CD8-positive, alpha-beta memory T cell (primary cell): ENCODE measurements around the gene TADA2A. TPM values are rescaled to one million over a fixed set of nuclear protein-coding genes. Genes with fewer than 3 reads are reported as not detected.

Experiments
- CTCF ChIA-PET: fragments of 350-600 bp; sonication (Branson Sonifier 250); formaldehyde crosslinking; loops from one replicate; lab custom pipeline; 2021; ENCODE audit warnings: antibody characterized with exemption; lab: Charles Lee
- POLR2A ChIA-PET: fragments of 350-600 bp; sonication (Branson Sonifier 250); formaldehyde crosslinking; loops from one replicate; lab custom pipeline; 2021; ENCODE audit warnings: antibody characterized with exemption; lab: Charles Lee
- DNase-seq, 5 donors: peaks; one replicate each; pipeline versions ENCODE4 v3.0.0 to v3.0.0-alpha.2; 2020 to 2022; ENCODE audit warnings: mixed read lengths in 1 of 5
- H3K27ac ChIP-seq: one replicate; pipeline ENCODE4 v1.7.0; 2013; ENCODE audit warnings: low read depth, mild to moderate bottlenecking, low read length, moderate library complexity
- H3K27me3 ChIP-seq: 2 replicates; pipeline ENCODE4 v1.7.0; 2013; ENCODE audit warnings: low read length, mild to moderate bottlenecking; ENCODE audit not compliant: insufficient read depth, poor library complexity, severe bottlenecking
- H3K36me3 ChIP-seq: 2 replicates; pipeline ENCODE4 v1.7.0; 2013; ENCODE audit warnings: mild to moderate bottlenecking, low read length, moderate library complexity; ENCODE audit not compliant: insufficient read depth
- H3K4me1 ChIP-seq: 2 replicates; pipeline ENCODE4 v1.7.0; 2013; ENCODE audit warnings: mild to moderate bottlenecking, low read length, moderate library complexity; ENCODE audit not compliant: insufficient read depth
- H3K4me3 ChIP-seq: 2 replicates; pipeline ENCODE4 v1.7.0; 2013; ENCODE audit warnings: mild to moderate bottlenecking, low read length
- H3K9me3 ChIP-seq: 2 replicates; pipeline ENCODE4 v1.7.0; 2013; ENCODE audit warnings: mild to moderate bottlenecking, low read length
- H3K27ac Mint-ChIP-seq, 8 donors: one replicate each; pipeline ENCODE4 v1.8.0; 2020 to 2021; ENCODE audit warnings: mixed read lengths in 8 of 8, mild to moderate bottlenecking in 6 of 8, inconsistent platforms in 3 of 8, moderate library complexity in 3 of 8
- H3K27me3 Mint-ChIP-seq, 2 donors: one replicate each; pipeline ENCODE4 v1.8.0; 2020 to 2021; ENCODE audit warnings: mixed read lengths in 2 of 2, mild to moderate bottlenecking in 1 of 2, moderate library complexity in 1 of 2
- H3K36me3 Mint-ChIP-seq, 3 donors: one replicate each; pipeline ENCODE4 v1.8.0; 2020 to 2021; ENCODE audit warnings: mixed read lengths in 3 of 3, inconsistent platforms in 1 of 3, mild to moderate bottlenecking in 1 of 3
- H3K4me1 Mint-ChIP-seq, 3 donors: one replicate each; pipeline ENCODE4 v1.8.0; 2020 to 2021; ENCODE audit warnings: mixed read lengths in 3 of 3, inconsistent platforms in 1 of 3, mild to moderate bottlenecking in 1 of 3
- H3K4me3 Mint-ChIP-seq, 7 donors: one replicate each; pipeline ENCODE4 v1.8.0; 2020 to 2021; ENCODE audit warnings: mixed read lengths in 7 of 7, mild to moderate bottlenecking in 6 of 7, moderate library complexity in 4 of 7, inconsistent platforms in 2 of 7
- H3K9me3 Mint-ChIP-seq, 5 donors: one replicate each; pipeline ENCODE4 v1.8.0; 2020 to 2022; ENCODE audit warnings: mixed read lengths in 5 of 5, mild to moderate bottlenecking in 3 of 5, moderate library complexity in 2 of 5, inconsistent platforms in 1 of 5
- polyA plus RNA-seq: library from polyadenylated mRNA; unstranded; fragments of 300-500 nt; fragmentation: Illumina TruSeq; gene quantifications from one replicate; pipeline ENCODE4 v1.2.3, GENCODE V29; 2021
- total RNA-seq, 2 experiments: library from RNA; stranded (reverse); gene quantifications; one replicate each; pipeline ENCODE4 v1.2.3, GENCODE V29; 2021

The TADA2A gene
- total and polyA plus RNA-seq, 3 experiments from 2014 or later = 12.8 to 46.0 (median 42.3) TPM

GRCh38 chr17:37365589-37365988, 41.1 kb upstream of the TADA2A start:
- Mint-ChIP-seq H3K27ac (no peak overlapping the region), H3K4me3 (no peak overlapping the region), H3K27me3 (no peaks in the 10 kb centered on the region), H3K36me3 (no peaks in the 10 kb centered on the region), H3K4me1 (no peaks in the 10 kb centered on the region), H3K9me3 (no peaks in the 10 kb centered on the region)
- no peaks in the 10 kb centered on the region for H3K9me3 ChIP-seq
- ChIA-PET CTCF (interaction anchor here (1.0 kb wide), 1 partner anchor 8 kb away, joined by 5 read pairs; no protein-coding TSS in a partner anchor), POLR2A (no interaction called here)
- H3K27me3 ChIP-seq = no peaks in the 10 kb centered on the region
- no peak overlapping the region for H3K27ac ChIP-seq
- DNase-seq = no peak
- no peak overlapping the region for H3K4me3 ChIP-seq
- H3K36me3 ChIP-seq = no peaks in the 10 kb centered on the region
- H3K4me1 ChIP-seq = no peaks in the 10 kb centered on the region

DNA sequence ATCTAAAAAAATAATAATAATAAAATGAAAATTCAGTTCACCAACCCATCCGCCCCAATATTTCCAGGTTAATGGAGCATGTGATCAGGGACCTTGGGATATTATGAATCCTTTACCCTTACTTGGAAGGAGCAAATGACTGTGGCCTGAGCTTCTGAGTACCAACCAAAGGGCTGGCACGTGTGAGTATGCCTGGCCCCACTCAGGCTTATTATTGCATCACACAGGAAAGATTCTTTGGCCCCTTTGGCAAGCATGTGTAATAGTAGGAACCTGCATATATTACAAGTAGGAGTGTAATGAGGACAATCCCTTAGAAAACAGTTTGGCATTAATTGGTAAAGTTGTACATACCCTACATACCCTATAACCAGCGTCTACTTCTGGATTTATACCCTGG, 38.1 kb upstream of the TADA2A start:
- Histone ChIP-seq H3K36me3 (no peaks in the 10 kb centered on the region), H3K27me3 (no peaks in the 10 kb centered on the region), H3K27ac (no peak overlapping the region), H3K4me1 (no peaks in the 10 kb centered on the region), H3K4me3 (no peak overlapping the region), H3K9me3 (no peaks in the 10 kb centered on the region)
- Mint-ChIP-seq H3K36me3 (no peaks in the 10 kb centered on the region), H3K4me3 (no peak overlapping the region), H3K27me3 (no peaks in the 10 kb centered on the region), H3K4me1 (peaks cover 0 to 4% (median 3%) of the 10 kb centered on the region in 3 donors), H3K27ac (no peak overlapping the region), H3K9me3 (no peaks in the 10 kb centered on the region)
- ChIA-PET POLR2A (no interaction called here), CTCF (no interaction called here)
- no peak for DNase-seq

DNA sequence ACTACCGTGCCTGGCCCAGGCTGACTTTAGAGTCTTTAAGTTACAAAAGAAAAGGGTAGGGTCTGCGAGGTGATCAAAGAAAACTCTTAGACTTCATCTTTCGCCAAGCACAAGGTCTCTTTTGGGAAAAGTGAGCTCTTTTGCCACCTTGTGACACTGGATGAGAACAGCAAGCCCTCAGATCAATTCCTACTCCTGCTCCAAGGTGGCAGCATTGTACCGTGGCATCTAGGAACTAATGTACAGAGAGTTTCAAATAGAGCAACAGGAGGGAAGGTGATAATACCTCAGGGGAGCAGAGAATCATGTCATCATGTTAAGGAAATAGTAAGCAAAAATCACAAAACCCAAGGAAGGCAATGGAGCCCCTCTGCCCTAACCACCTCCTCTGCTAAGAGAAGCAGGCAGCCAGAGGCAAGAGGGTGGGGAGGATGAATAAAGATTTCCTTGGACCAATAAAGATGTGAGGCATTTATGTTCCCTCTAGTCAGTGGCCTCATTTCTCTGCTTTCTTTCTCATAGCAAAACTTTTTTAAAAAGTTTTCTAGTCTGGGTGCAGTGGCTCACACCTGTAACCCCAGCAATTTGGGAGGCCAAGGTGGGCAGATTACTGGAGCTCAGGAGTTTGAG, 33.0 kb upstream of the TADA2A start:
- H3K9me3 Mint-ChIP-seq = no peaks in the 10 kb centered on the region
- Histone ChIP-seq H3K4me1 (no peaks in the 10 kb centered on the region), H3K4me3 (no peak overlapping the region), H3K36me3 (no peaks in the 10 kb centered on the region), H3K27ac (no peak overlapping the region), H3K9me3 (no peaks in the 10 kb centered on the region), H3K27me3 (no peaks in the 10 kb centered on the region)
- peak overlapping the region in 1 of 8 donors; percentile 78 for H3K27ac Mint-ChIP-seq
- H3K27me3 Mint-ChIP-seq = no peaks in the 10 kb centered on the region
- peak; percentile 14 to 70 (median 47) for DNase-seq
- CTCF ChIA-PET = interaction anchor here (0.6 to 2.0 kb wide), 16 partner anchors 8 to 1440 kb away, joined by 3 to 11 read pairs (median 4); partner anchors contain the start of gene SYNRG
- POLR2A ChIA-PET = interaction anchor here (0.6 kb wide), 1 partner anchor 741 kb away, joined by 3 read pairs; no protein-coding TSS in a partner anchor
- no peak overlapping the region for H3K4me3 Mint-ChIP-seq
- H3K4me1 Mint-ChIP-seq = peaks cover 0 to 6% (median 4%) of the 10 kb centered on the region in 3 donors
- H3K36me3 Mint-ChIP-seq = no peaks in the 10 kb centered on the region

DNA sequence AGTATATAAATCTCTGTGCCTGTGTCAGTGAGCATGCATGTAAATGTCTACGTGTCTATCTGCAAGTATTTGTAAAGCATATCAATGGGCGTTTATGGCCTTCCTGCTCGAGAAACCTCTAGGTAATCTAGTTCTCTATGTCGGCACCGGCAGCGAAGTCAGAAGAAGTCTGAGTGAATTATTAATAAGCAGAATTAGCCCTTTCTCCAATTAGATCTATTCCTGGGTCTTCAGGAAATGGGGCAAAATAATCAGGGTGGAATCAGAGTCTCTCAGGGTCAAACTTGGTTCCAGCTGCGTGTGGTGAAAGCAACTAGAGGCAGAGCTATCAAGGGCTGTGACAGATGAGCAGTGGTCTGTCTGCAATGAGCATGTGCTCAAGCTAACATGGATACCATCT, 31.0 kb upstream of the TADA2A start, which contains the start of gene C17orf78:
TSS of gene C17orf78 (plus strand) at position 280 of the 400 bp plus-strand sequence. CDS start at position 388, 108 bp downstream.
- POLR2A ChIA-PET = no interaction called here
- Mint-ChIP-seq H3K27ac (no peak within 1 kb of the TSS), H3K4me1 (peaks cover 0 to 6% (median 4%) of the 10 kb centered on the region in 3 donors), H3K4me3 (no peak within 1 kb of the TSS), H3K27me3 (no peaks in the 10 kb centered on the region), H3K36me3 (no peaks in the 10 kb centered on the region), H3K9me3 (no peaks in the 10 kb centered on the region)
- Histone ChIP-seq H3K36me3 (no peaks in the 10 kb centered on the region), H3K4me1 (no peaks in the 10 kb centered on the region), H3K27me3 (no peaks in the 10 kb centered on the region), H3K4me3 (no peak within 1 kb of the TSS), H3K27ac (no peak within 1 kb of the TSS), H3K9me3 (no peaks in the 10 kb centered on the region)
- DNase-seq = no peak
- CTCF ChIA-PET = interaction anchor here (1.3 kb wide), 1 partner anchor 10 kb away, joined by 3 read pairs; no protein-coding TSS in a partner anchor

GRCh38 chr17:37382056-37382455, 24.6 kb upstream of the TADA2A start:
- no peak overlapping the region for H3K27ac Mint-ChIP-seq
- H3K27me3 ChIP-seq = no peaks in the 10 kb centered on the region
- peaks cover 0 to 1% of the 10 kb centered on the region in 2 donors for H3K27me3 Mint-ChIP-seq
- H3K9me3 Mint-ChIP-seq = no peaks in the 10 kb centered on the region
- H3K9me3 ChIP-seq = no peaks in the 10 kb centered on the region
- H3K36me3 ChIP-seq = no peaks in the 10 kb centered on the region
- H3K4me3 ChIP-seq = no peak overlapping the region
- ChIA-PET POLR2A (no interaction called here), CTCF (no interaction called here)
- H3K36me3 Mint-ChIP-seq = no peaks in the 10 kb centered on the region
- DNase-seq = no peak
- no peak overlapping the region for H3K27ac ChIP-seq
- H3K4me1 ChIP-seq = no peaks in the 10 kb centered on the region
- H3K4me1 Mint-ChIP-seq = no peaks in the 10 kb centered on the region
- H3K4me3 Mint-ChIP-seq = no peak overlapping the region

GRCh38 chr17:37384560-37385149, 22.0 kb upstream of the TADA2A start:
- H3K27ac Mint-ChIP-seq = peak overlapping the region in 1 of 8 donors; percentile 44
- no peak overlapping the region for H3K4me3 Mint-ChIP-seq
- CTCF ChIA-PET = interaction anchor here (1.3 kb wide), 1 partner anchor 8 kb away, joined by 3 read pairs; the partner anchor contains the start of gene C17orf78
- Histone ChIP-seq H3K4me1 (no peaks in the 10 kb centered on the region), H3K9me3 (no peaks in the 10 kb centered on the region), H3K27me3 (no peaks in the 10 kb centered on the region), H3K36me3 (no peaks in the 10 kb centered on the region), H3K4me3 (no peak overlapping the region), H3K27ac (no peak overlapping the region)
- no peaks in the 10 kb centered on the region for H3K36me3 Mint-ChIP-seq
- no peaks in the 10 kb centered on the region for H3K9me3 Mint-ChIP-seq
- POLR2A ChIA-PET = no interaction called here
- H3K4me1 Mint-ChIP-seq = no peaks in the 10 kb centered on the region
- no peak for DNase-seq
- H3K27me3 Mint-ChIP-seq = peaks cover 0 to 1% of the 10 kb centered on the region in 2 donors

DNA sequence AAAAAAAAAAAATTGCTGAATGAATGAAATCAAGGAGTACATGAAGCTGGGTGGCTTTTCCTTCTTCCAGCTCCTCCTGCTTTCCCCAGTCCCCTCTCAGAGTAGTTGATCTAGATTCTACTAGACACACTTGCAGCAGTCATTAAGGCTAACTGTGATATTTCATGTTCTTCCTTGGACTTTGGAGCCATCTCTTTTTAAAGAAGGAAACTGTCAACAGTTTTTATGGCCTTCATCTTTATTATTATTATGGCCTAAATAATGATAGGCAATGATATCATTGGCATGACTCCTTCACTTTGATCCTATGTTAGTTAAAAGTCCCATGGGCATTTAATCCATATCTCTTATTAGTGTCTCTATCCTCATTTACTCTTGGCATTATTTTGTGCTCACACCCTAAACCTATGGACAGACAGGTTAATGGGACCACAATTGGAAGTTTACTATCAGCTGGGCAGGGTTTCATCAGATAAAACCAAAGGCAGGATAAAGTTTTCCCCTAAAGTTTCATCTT, 21.2 kb upstream of the TADA2A start:
- Mint-ChIP-seq H3K4me1 (no peaks in the 10 kb centered on the region), H3K27ac (no peak overlapping the region), H3K9me3 (no peaks in the 10 kb centered on the region), H3K36me3 (no peaks in the 10 kb centered on the region), H3K4me3 (no peak overlapping the region), H3K27me3 (peaks cover 0 to 1% of the 10 kb centered on the region in 2 donors)
- POLR2A ChIA-PET = no interaction called here
- H3K27me3 ChIP-seq = no peaks in the 10 kb centered on the region
- no peak overlapping the region for H3K27ac ChIP-seq
- no peaks in the 10 kb centered on the region for H3K4me1 ChIP-seq
- no peak overlapping the region for H3K4me3 ChIP-seq
- no peak for DNase-seq
- CTCF ChIA-PET = interaction anchor here (1.3 to 2.8 kb wide), 2 partner anchors 9 to 12 kb away, joined by 3 to 9 read pairs; partner anchors contain the start of gene C17orf78
- H3K36me3 ChIP-seq = no peaks in the 10 kb centered on the region
- no peaks in the 10 kb centered on the region for H3K9me3 ChIP-seq

- Histone ChIP-seq H3K27me3 (no peaks in the 10 kb centered on the region), H3K4me3 (no peak overlapping the region), H3K4me1 (no peaks in the 10 kb centered on the region), H3K27ac (no peak overlapping the region), H3K36me3 (no peaks in the 10 kb centered on the region), H3K9me3 (no peaks in the 10 kb centered on the region)
- Mint-ChIP-seq H3K9me3 (no peaks in the 10 kb centered on the region), H3K27ac (no peak overlapping the region), H3K4me3 (no peak overlapping the region), H3K4me1 (peaks cover under 1 to 4% (median 2%) of the 10 kb centered on the region in 3 donors), H3K36me3 (no peaks in the 10 kb centered on the region), H3K27me3 (peaks cover 0 to 1% of the 10 kb centered on the region in 2 donors)
- CTCF ChIA-PET = interaction anchor here (0.5 to 2.8 kb wide), 2 partner anchors 13 to 18 kb away, joined by 3 to 9 read pairs; no protein-coding TSS in a partner anchor
- DNase-seq = no peak
- POLR2A ChIA-PET = no interaction called here
Observed at GRCh38 chr17:37386462-37386861, 20.2 kb upstream of the TADA2A start.
